Endothelial cell of umbilical vein (primary cell): ENCODE data around the gene TMBIM6. TPM values are rescaled to one million over a fixed set of nuclear protein-coding genes. Genes with fewer than 3 reads are reported as not detected.

ENCODE experiments used
- BruUV-seq: library from RNA; stranded (reverse); fragments of 400-500 nt; replicated peaks from 2 replicates; lab custom pipeline; 2021; lab: Mats Ljungman, UMichigan
- CTCF ChIA-PET: fragments of 300-600, 350-600 bp; sonication (Branson Sonifier 250); formaldehyde crosslinking; loops from one replicate; lab custom pipeline; 2021; ENCODE audit warnings: antibody characterized with exemption, inconsistent platforms; lab: Charles Lee
- POLR2A ChIA-PET: fragments of 300-600, 350-600 bp; sonication (Branson Sonifier 250); formaldehyde crosslinking; loops from one replicate; lab custom pipeline; 2021; ENCODE audit warnings: antibody characterized with exemption, inconsistent platforms; lab: Charles Lee
- DNase-seq: peaks from one replicate; pipeline ENCODE4 v3.0.0-alpha.2; 2011; ENCODE audit warnings: low read depth, low spot score
- FAIRE-seq: peaks from 2 replicates; lab custom pipeline; 2011; peaks lifted over from hg19 to GRCh38; lab: Jason Lieb, UNC
- H2AFZ ChIP-seq: 2 replicates; pipeline ENCODE4 v1.6.0; 2012; ENCODE audit warnings: low read depth, low read length, control low read depth, inconsistent platforms
- H3K27ac ChIP-seq: 2 replicates; pipeline ENCODE4 v1.5.1; 2011; ENCODE audit warnings: low read depth, mild to moderate bottlenecking, control low read depth, low read length, moderate library complexity; ENCODE audit not compliant: insufficient read depth
- H3K27me3 ChIP-seq, 2 experiments: 2 replicates each; pipeline versions ENCODE4 v1.6.0 to v1.6.1; 2011; ENCODE audit warnings: low read length in 2 of 2, mixed read lengths in 1 of 2; ENCODE audit not compliant: control insufficient read depth in 2 of 2, insufficient read depth in 2 of 2
- H3K36me3 ChIP-seq, 2 experiments: 2 replicates in 1 of 2; 3 replicates in 1 of 2; pipeline ENCODE4 v1.5.1; 2011; ENCODE audit warnings: low read length in 2 of 2, mild to moderate bottlenecking in 1 of 2, moderate library complexity in 1 of 2; ENCODE audit not compliant: control insufficient read depth in 2 of 2, insufficient read depth in 2 of 2; ENCODE audit errors: extremely low read depth in 1 of 2
- H3K4me1 ChIP-seq: 3 replicates; pipeline ENCODE4 v1.5.1; 2011; ENCODE audit warnings: mild to moderate bottlenecking, low read length; ENCODE audit not compliant: control insufficient read depth, insufficient read depth; ENCODE audit errors: extremely low read depth
- H3K4me2 ChIP-seq: 2 replicates; pipeline ENCODE4 v1.6.1; 2011; ENCODE audit warnings: low read length, control low read depth, mixed read lengths; ENCODE audit not compliant: insufficient read depth
- H3K4me3 ChIP-seq, 3 experiments: fragments of 200-600 bp in 1 of 3; sonication (generic), shearing (Covaris generic) in 1 of 3; replicated peaks in 1 of 3; 2 replicates each; pipeline ENCODE4 v1.5.1; 2011 to 2016; ENCODE audit warnings: control low read depth in 3 of 3, low read length in 3 of 3, mild to moderate bottlenecking in 2 of 3, inconsistent platforms in 1 of 3, low read depth in 1 of 3, moderate library complexity in 1 of 3; ENCODE audit not compliant: insufficient read depth in 1 of 3
- H3K79me2 ChIP-seq: 2 replicates; pipeline ENCODE4 v1.6.0; 2012; ENCODE audit warnings: low read length, inconsistent platforms; ENCODE audit not compliant: control insufficient read depth, insufficient read depth
- H3K9ac ChIP-seq: replicated peaks from 2 replicates; pipeline ENCODE3; 2011; ENCODE audit warnings: low read length, control low read depth; ENCODE audit not compliant: insufficient read depth; ENCODE audit errors: extremely low read depth
- H3K9me1 ChIP-seq: replicated peaks from 3 replicates; pipeline ENCODE4 v1.6.0; 2011; ENCODE audit warnings: mild to moderate bottlenecking, low read length; ENCODE audit not compliant: control insufficient read depth, insufficient read depth; ENCODE audit errors: extremely low read depth
- H3K9me3 ChIP-seq: replicated peaks from 2 replicates; pipeline ENCODE4 v1.5.1; 2012; ENCODE audit warnings: low read length, inconsistent platforms; ENCODE audit not compliant: control insufficient read depth, insufficient read depth
- H4K20me1 ChIP-seq: replicated peaks from 2 replicates; pipeline ENCODE3; 2011; ENCODE audit warnings: mild to moderate bottlenecking, low read length; ENCODE audit not compliant: control insufficient read depth, insufficient read depth; ENCODE audit errors: extremely low read depth
- JUN ChIP-seq: IDR thresholded peaks from 2 replicates; pipeline ENCODE4 v1.6.1; 2011; ENCODE audit warnings: borderline replicate concordance, low read depth; ENCODE audit not compliant: insufficient read length, insufficient read depth
- MYC ChIP-seq: IDR thresholded peaks from one replicate; pipeline ENCODE4 v1.6.1; 2011; ENCODE audit warnings: mild to moderate bottlenecking, low read depth, low read length
- POLR2A ChIP-seq: IDR thresholded peaks from 2 replicates; pipeline ENCODE4 v1.6.1; 2012; ENCODE audit warnings: low read depth, mild to moderate bottlenecking, control low read depth, low read length
- dilution Hi-C: fragments of 300-500 bp; cut with MboI; formaldehyde crosslinking; loops from one replicate; pipeline ENCODE4 v1.15.0; 2019; ENCODE audit warnings: low sequenced_read_pairs; ENCODE audit not compliant: extremely low pct_ligation_motif_present
- intact Hi-C: fragments of 100-400 bp; cut with micrococcal nuclease; formaldehyde crosslinking; loops from one replicate; pipeline ENCODE4 v1.10.0; 2022
- polyA plus RNA-seq, 4 experiments: library from polyadenylated mRNA; depleted of rRNA in 3 of 4; stranded (reverse) in 3 of 4; unstranded in 1 of 4; fragments of >200 nt; gene quantifications; 2 replicates each; pipeline versions ENCODE4 v1.2.1 to v1.2.3, GENCODE V29; 2011 to 2012; ENCODE audit warnings: missing spikeins in 1 of 4
- total RNA-seq: library from RNA; stranded (reverse); gene quantifications from 2 replicates; pipeline ENCODE4 v1.2.3, GENCODE V29; 2021

TMBIM6 gene
- total and polyA plus RNA-seq, 2 donors (not counting 3 experiments of a cell fraction or from before 2014, with no cell fraction given): 393 to 579 TPM

DNA sequence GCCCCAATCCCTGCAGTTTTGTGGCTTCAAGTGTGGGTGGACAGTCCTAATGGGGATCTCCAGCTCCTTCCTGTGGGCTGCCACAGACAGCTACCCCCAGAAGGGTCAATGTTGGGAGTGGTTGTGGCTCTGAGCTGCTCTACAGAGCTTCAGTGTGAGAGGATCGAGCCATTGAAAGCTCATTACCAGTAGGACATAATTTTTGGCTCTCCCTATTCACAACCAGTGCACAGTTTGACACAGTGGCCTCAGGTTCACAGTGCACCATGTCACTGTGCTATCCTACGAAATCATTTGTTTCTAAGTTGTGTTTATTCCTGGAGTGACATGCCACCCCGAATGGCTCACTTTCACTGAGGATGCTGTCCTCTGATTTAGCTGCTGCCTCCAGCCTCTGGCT, 22.8 kb downstream of the TMBIM6 start:
- Histone ChIP-seq H3K79me2 (no peaks in the 10 kb centered on the region), H3K9ac (no peak overlapping the region), H3K36me3 (peaks cover 19 to 32% of the 10 kb centered on the region in 2 experiments), H3K4me2 (no peak overlapping the region), H4K20me1 (no peaks in the 10 kb centered on the region), H3K9me1 (no peaks in the 10 kb centered on the region), H2AFZ (no peak overlapping the region), H3K4me1 (peaks cover 19% of the 10 kb centered on the region), H3K27ac (no peak overlapping the region), H3K9me3 (no peaks in the 10 kb centered on the region), H3K4me3 (no peak overlapping the region), H3K27me3 (no peaks in the 10 kb centered on the region)
- CTCF ChIA-PET: interaction anchor here (1.1 to 6.1 kb wide), 8 partner anchors 10 to 75 kb away, joined by 3 to 54 read pairs (median 5); partner anchors contain the start of gene TMBIM6
- dilution Hi-C loops (no loop called here), intact Hi-C loops (no loop called here)
- TF ChIP-seq MYC (no peak), POLR2A (no peak)
- no TSS peak for BruUV-seq
- POLR2A ChIA-PET: interaction anchor here (0.8 to 1.6 kb wide), 2 partner anchors 23 to 100 kb away, joined by 6 to 8 read pairs; partner anchors contain the start of gene TMBIM6
- DNase-seq (no peak), FAIRE-seq (no peak)

DNA sequence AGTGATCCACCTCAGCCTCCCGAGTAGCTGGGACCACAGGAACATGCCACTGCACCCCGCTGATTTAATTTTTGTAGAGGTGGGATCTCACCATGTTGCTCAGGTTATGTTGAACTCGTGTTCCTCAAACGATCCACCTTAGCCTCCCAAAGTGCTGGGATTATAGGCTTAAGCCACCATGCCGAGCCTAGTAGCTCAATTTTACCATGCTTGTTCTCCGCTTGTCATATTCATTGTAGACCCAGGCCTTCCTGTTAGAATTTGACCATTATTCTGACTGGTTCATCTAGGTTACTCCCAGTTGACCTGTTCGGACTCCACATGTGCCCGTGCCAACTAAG, 24.7 kb downstream of the TMBIM6 start:
- no peaks in the 10 kb centered on the region for H3K79me2 ChIP-seq
- H3K4me2 ChIP-seq: no peak overlapping the region
- H3K9me1 ChIP-seq: no peaks in the 10 kb centered on the region
- H3K36me3 ChIP-seq: peaks cover 15 to 22% of the 10 kb centered on the region in 2 experiments
- no peak for FAIRE-seq
- no TSS peak for BruUV-seq
- H2AFZ ChIP-seq: no peak overlapping the region
- no peaks in the 10 kb centered on the region for H3K27me3 ChIP-seq
- peaks cover 19% of the 10 kb centered on the region for H3K4me1 ChIP-seq
- intact Hi-C loops: no loop called here
- no peak overlapping the region for H3K9ac ChIP-seq
- H3K4me3 ChIP-seq: no peak overlapping the region
- DNase-seq: no peak
- H3K27ac ChIP-seq: no peak overlapping the region
- H4K20me1 ChIP-seq: no peaks in the 10 kb centered on the region
- dilution Hi-C loops: no loop called here
- CTCF ChIA-PET: interaction anchor here (6.1 kb wide), 1 partner anchor 73 kb away, joined by 54 read pairs; no protein-coding TSS in a partner anchor
- POLR2A ChIA-PET: no interaction called here
- no peaks in the 10 kb centered on the region for H3K9me3 ChIP-seq
- TF ChIP-seq JUN: no peak
